Prostate gland (tissue), 2 donors: ENCODE measurements around the gene PCNX1.

Source experiments
- CTCF ChIP-seq, 4 experiments: fragments of 200-600 bp in 2 of 4; fragments of 450-650 bp in 2 of 4; sonication (generic) in 2 of 4; IDR thresholded peaks; 1 replicate in 3 of 4; 2 replicates in 1 of 4; pipeline ENCODE4 v1.5.1; 2016 to 2019; ENCODE audit warnings: antibody characterized with exemption in 4 of 4, mild to moderate bottlenecking in 2 of 4, moderate library complexity in 2 of 4
- POLR2AphosphoS5 ChIP-seq: sonication (generic); formaldehyde crosslinking; IDR thresholded peaks from one replicate; pipeline ENCODE4 v1.6.1; 2017; ENCODE audit warnings: antibody characterized with exemption

- TF ChIP-seq CTCF (IDR thresholded peaks at IDR 0.05) = no peak
- no peak for TF ChIP-seq POLR2AphosphoS5
These were observed 153.0 kb downstream of the PCNX1 start for GRCh38 chr14:71060274-71060673.
